Kidney glomerular epithelial cell (primary cell): ENCODE measurements around the gene ILK.
A peak's percentile ranks its signal among the peaks of the same experiment; 100 is the strongest.

ENCODE experiments used
- DNase-seq: peaks from one replicate; lab custom pipeline; 2025; lab: John Stamatoyannopoulos, UW

The ILK gene

GRCh38 chr11:6574816-6575715 is 28.5 kb upstream of the ILK start:
- no peak for DNase-seq

DNA sequence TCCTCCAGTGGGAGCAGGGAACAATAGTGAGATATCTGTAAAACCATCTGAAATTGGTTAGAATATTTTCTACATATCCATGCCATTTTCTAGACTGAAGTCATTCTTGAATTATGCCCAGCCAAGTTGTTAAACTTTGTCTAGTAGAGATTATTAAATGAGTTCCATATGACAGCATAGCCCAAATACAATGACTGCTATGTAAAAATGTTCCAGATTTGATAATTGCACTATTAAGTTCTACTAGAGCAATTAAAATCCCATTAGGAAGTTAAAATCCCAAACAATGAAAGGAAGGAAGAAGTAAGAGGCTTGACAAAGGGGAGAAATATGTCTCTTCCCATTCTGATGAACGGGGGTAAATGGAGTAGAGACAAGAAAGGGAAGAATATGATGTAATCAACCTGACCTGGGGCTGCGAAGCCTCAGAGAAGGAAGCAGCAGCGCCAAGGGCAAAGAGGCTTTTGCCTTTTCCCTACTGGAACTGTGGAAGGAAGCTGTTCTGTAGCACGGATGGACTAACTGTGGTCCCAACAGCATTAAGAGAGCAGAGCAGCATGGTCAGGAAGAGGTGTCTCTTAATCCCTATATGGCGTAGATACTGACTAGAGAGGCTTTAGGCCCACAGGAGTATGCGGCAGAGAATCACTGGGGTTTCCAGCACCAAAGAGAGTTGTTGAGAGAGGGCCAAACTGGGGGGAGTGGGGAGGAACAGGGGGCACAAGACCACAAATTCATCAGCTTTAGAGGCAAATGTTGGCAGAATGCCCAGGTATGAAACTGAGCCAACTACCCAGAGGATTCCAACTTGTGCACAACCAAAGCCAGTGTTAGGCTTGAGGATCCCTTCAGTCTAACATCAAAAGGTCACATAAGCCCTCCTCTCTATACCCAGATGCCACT is 26.9 kb upstream of the ILK start:
- DNase-seq = no peak

DNA sequence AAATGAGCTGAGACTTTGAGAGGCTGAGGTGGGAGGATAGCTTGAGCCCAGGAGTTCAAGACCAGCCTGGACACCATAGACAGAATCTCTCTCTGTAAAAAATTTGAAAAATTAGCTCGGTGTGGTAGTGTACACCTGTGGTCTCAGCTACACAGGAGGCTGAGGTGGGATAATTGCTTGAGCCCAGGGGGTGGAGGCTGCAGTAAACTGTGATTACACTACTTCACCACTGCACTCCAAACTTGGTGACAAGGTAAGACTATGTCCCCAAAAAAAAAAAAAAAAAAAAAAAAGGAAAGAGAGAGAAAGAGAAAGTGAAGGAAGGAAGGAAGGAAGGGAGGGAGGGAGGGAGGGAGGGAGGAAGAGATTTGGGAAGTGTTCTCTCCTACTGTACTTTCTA is 25.4 kb upstream of the ILK start:
- DNase-seq = no peak

- no peak for DNase-seq
Observed at GRCh38 chr11:6579681-6580080, 23.9 kb upstream of the ILK start.

DNA sequence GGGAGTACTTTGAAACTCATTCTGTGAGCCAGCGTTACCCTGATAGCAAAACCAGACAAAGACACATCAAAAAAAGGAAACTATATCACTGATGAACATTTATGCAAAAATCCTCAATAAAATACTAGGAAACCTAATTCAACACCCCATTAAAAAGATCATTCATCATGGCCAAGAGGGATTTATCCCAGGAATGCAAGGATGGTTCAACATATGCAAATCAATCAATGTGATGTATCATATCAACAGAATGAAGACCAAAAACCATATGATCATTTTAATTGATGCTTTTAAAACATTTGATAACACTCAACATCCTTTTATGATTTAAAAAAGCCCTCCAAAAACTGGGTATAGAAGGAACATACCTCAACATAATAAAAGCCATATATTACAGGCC is 20.0 kb upstream of the ILK start:
- DNase-seq = no peak

DNA sequence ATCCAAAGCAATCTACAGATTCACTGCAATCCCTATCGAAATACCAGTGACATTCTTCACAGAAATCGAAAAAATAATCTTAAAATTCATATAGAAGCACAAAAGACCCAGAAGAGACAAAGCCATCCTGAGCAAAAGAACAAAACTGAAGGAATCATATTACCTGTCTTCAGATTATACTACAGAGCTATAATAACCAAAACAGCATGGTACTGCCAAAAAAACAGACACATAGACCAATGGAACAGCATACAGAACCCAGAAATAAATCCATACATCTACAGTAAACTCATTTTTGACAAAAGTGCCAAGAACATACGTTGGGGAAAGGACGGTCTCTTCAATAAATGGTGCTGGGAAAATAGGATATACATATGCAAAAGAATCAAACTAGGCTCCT is 19.0 kb upstream of the ILK start:
- no peak for DNase-seq

GRCh38 chr11:6586434-6587359 is 16.9 kb upstream of the ILK start:
- DNase-seq = no peak

DNA sequence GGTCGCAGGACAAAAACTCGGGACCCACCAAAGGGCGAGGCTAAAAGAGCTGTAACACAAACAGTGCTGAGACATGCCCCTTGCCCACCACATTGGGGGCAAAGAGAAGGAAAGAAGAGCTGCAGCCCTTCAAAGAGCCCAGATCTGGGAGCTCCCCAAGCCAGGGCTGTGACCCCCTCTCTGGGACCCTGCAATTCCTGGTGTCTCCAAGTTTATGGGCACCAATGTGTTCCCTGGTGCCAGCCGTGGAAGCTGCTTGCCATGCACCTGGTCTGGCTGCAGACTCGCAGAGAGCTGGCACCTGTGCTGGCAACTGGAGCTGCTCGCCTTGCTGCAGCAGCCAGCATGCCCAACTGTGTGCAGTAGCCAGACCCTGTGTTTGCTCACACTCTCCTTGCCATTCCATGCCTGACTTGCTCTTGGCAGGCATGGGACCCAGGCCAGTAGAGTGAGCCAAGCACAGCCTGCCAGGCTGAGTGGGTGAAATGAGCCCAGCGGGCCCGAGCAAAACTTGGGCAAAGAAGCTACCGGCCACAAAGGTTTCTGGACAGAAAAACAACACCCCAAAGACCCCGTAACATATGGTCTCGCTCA is 16.1 kb upstream of the ILK start:
- no peak for DNase-seq

GRCh38 chr11:6588018-6588417 is 15.6 kb upstream of the ILK start:
- DNase-seq = no peak

GRCh38 chr11:6594142-6594768 is 9.3 kb upstream of the ILK start:
- DNase-seq = no peak

- no peak for DNase-seq
Observed at GRCh38 chr11:6596239-6596877, 7.2 kb upstream of the ILK start.

GRCh38 chr11:6598555-6598954 is 5.0 kb upstream of the ILK start:
- DNase-seq = no peak

GRCh38 chr11:6599449-6599848 is 4.1 kb upstream of the ILK start:
- no peak for DNase-seq

- DNase-seq = no peak
Observed at GRCh38 chr11:6599881-6600390, 3.6 kb upstream of the ILK start.

- DNase-seq = no peak
Observed at GRCh38 chr11:6601041-6601461, 2.5 kb upstream of the ILK start.

- DNase-seq = no peak
Observed at GRCh38 chr11:6602096-6602940, 1.3 kb upstream of the ILK start.

- DNase-seq = peak; percentile 73
Observed at GRCh38 chr11:6604081-6604626, 580 bp downstream of the ILK start.

GRCh38 chr11:6604790-6605189 is 1.2 kb downstream of the ILK start:
- DNase-seq = no peak
